ENCODE data around the gene PPP1R9A.

DNA sequence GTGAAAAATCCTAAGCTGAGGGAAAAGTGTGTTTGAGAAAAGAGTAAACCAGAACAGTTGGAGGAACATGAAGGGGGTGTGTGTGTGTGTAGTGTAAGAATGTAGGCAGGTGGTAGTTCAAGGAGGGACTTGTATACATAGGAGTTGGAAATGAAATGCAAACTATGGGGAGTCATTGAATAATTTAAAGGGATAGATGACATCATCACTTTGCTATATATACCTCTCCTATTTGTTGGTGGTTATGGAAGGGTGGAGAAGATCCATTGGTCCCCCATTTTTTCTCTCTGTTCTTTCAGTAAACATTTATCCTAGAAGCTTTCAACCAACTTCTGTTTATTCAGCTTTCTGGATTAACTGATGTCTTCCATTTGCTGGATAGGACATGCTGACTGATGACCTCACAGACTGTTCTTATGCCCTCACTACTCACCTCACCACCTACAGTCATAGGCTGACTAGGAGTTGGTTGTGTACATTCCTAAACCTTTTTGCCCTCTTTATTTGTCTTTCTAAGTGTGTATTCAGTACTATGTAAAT is 20.8 kb downstream of the PPP1R9A start:
- TF ChIP-seq, protein P1, sequence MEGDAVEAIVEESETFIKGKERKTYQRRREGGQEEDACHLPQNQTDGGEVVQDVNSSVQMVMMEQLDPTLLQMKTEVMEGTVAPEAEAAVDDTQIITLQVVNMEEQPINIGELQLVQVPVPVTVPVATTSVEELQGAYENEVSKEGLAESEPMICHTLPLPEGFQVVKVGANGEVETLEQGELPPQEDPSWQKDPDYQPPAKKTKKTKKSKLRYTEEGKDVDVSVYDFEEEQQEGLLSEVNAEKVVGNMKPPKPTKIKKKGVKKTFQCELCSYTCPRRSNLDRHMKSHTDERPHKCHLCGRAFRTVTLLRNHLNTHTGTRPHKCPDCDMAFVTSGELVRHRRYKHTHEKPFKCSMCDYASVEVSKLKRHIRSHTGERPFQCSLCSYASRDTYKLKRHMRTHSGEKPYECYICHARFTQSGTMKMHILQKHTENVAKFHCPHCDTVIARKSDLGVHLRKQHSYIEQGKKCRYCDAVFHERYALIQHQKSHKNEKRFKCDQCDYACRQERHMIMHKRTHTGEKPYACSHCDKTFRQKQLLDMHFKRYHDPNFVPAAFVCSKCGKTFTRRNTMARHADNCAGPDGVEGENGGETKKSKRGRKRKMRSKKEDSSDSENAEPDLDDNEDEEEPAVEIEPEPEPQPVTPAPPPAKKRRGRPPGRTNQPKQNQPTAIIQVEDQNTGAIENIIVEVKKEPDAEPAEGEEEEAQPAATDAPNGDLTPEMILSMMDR (IDR thresholded peaks at IDR 0.05), result no peak
- TF ChIP-seq ZFX (IDR thresholded peaks at IDR 0.05; ENCODE audit: borderline replicate concordance), result no peak
